ENCODE data around the gene KCNG2. TPM values are rescaled to one million over a fixed set of nuclear protein-coding genes. Genes with fewer than 3 reads are reported as not detected.

The KCNG2 gene
- total and polyA plus RNA-seq, 2 of the 8 experiments (the other 6 are each of a cell fraction or from before 2014, with no cell fraction given): 0.19 to 0.74 TPM

DNA sequence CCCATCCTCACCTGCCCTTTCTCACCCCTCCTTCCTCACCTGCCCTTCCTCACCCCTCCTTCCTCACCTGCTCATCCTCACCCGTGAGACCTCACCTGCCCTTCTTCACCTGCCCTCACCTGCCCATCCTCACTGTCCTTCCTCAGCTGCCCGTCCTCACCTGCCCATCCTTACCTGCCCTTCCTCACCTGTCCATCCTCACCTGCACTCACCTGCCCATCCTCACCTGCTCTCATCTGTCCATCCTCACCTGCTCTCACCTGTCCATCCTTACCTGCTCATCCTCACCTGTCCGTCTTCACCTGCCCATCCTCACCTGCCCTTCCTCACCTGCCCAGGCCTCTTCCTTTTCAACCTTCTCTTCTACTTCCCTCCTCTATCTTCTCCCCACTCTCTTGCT, 34.4 kb downstream of the KCNG2 start (continued):
- no peak for TF ChIP-seq TEAD4 (IDR thresholded peaks at IDR 0.05; ENCODE audit: low read depth, low read length)
- TF ChIP-seq SIRT6 (IDR thresholded peaks at IDR 0.05; ENCODE audit: low read length): no peak
- no peak for TF ChIP-seq CBX8 (IDR thresholded peaks at IDR 0.05; ENCODE audit: borderline replicate concordance, low read depth, low read length)
- no peak for TF ChIP-seq CEBPB (IDR thresholded peaks at IDR 0.05; ENCODE audit: low read depth, low read length)
- TF ChIP-seq GABPA (IDR thresholded peaks at IDR 0.05; ENCODE audit: borderline replicate concordance, insufficient read depth, low read length): no peak
- TF ChIP-seq RFX5 (IDR thresholded peaks at IDR 0.05; ENCODE audit: borderline replicate concordance, low read depth, low read length): no peak
- TF ChIP-seq SP2 (IDR thresholded peaks at IDR 0.05; ENCODE audit: low read length): no peak

Measured in H1 (cell line).